Measurements from ENCODE around the gene NMD3. TPM values are rescaled to one million over a fixed set of nuclear protein-coding genes. Genes with fewer than 3 reads are reported as not detected.

Gene NMD3
- total and polyA plus RNA-seq, 2 of the 13 experiments (the other 11 are each of a cell fraction or from before 2014, with no cell fraction given) = 44.2 to 55.2 TPM

- TF ChIP-seq, protein P1, sequence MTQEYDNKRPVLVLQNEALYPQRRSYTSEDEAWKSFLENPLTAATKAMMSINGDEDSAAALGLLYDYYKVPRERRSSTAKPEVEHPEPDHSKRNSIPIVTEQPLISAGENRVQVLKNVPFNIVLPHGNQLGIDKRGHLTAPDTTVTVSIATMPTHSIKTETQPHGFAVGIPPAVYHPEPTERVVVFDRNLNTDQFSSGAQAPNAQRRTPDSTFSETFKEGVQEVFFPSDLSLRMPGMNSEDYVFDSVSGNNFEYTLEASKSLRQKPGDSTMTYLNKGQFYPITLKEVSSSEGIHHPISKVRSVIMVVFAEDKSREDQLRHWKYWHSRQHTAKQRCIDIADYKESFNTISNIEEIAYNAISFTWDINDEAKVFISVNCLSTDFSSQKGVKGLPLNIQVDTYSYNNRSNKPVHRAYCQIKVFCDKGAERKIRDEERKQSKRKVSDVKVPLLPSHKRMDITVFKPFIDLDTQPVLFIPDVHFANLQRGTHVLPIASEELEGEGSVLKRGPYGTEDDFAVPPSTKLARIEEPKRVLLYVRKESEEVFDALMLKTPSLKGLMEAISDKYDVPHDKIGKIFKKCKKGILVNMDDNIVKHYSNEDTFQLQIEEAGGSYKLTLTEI (CRISPR knock-in tag; conservative IDR thresholded peaks at IDR 0.05) = no peak
- TF ChIP-seq RFX3 (CRISPR knock-in tag; IDR thresholded peaks at IDR 0.05) (no peak), FOXK1 (CRISPR knock-in tag; IDR thresholded peaks at IDR 0.05; ENCODE audit: borderline replicate concordance, low read depth) (peak; percentile 54; the same call in 1 of the 2 replicates), HMG20A (CRISPR knock-in tag; IDR thresholded peaks at IDR 0.05; ENCODE audit: borderline replicate concordance) (peak; percentile 70; the same call in 1 of the 2 replicates), NFRKB (IDR thresholded peaks at IDR 0.05) (no peak), ZBTB7B (CRISPR knock-in tag; IDR thresholded peaks at IDR 0.05) (no peak), SALL2 (CRISPR knock-in tag; IDR thresholded peaks at IDR 0.05) (no peak), ZNF256 (CRISPR knock-in tag; conservative IDR thresholded peaks at IDR 0.05) (no peak), GATAD2A (CRISPR knock-in tag; IDR thresholded peaks at IDR 0.05) (peak; percentile 78), ZNF10 (CRISPR knock-in tag; IDR thresholded peaks at IDR 0.05; ENCODE audit: borderline replicate concordance, low read depth) (no peak), GATA4 (IDR thresholded peaks at IDR 0.05; ENCODE audit: borderline replicate concordance, low read depth) (no peak), ZNF44 (CRISPR knock-in tag; IDR thresholded peaks at IDR 0.05) (no peak), FOXP4 (CRISPR knock-in tag; IDR thresholded peaks at IDR 0.05) (no peak), CEBPB (IDR thresholded peaks at IDR 0.05; ENCODE audit: borderline replicate concordance, low read depth, low read length) (peak; percentile 69; the same call in 1 of the 2 replicates), CEBPG (CRISPR knock-in tag; IDR thresholded peaks at IDR 0.05) (peak; percentile 61), NBN (conservative IDR thresholded peaks at IDR 0.05) (no peak), REL (CRISPR knock-in tag; conservative IDR thresholded peaks at IDR 0.05) (no peak), TBP (CRISPR knock-in tag; IDR thresholded peaks at IDR 0.05) (no peak), TERF1 (CRISPR knock-in tag; IDR thresholded peaks at IDR 0.05) (no peak), JUN (CRISPR knock-in tag; IDR thresholded peaks at IDR 0.05) (no peak), FOSL1 (CRISPR knock-in tag; IDR thresholded peaks at IDR 0.05; ENCODE audit: borderline replicate concordance) (peak; percentile 66; the same call in 1 of the 2 replicates), FOXA3 (CRISPR knock-in tag; IDR thresholded peaks at IDR 0.05) (peak; percentile 90), RCOR2 (CRISPR knock-in tag; IDR thresholded peaks at IDR 0.05) (no peak)
Observed at GRCh38 chr3:161266731-161267150, 45.6 kb downstream of the NMD3 start (continued).
